ENCODE data around the gene SLFN14.

GRCh38 chr17:35566968-35567367, 6.3 kb upstream of the SLFN14 start:
- TF ChIP-seq CTCF (conservative IDR thresholded peaks at IDR 0.05): no peak
- no peak for TF ChIP-seq ZFX (IDR thresholded peaks at IDR 0.05)

Measured in C4-2B (cell line).